Panc1 (cell line): ENCODE measurements around the gene SOX5.
"Not testable (repeated sequence)": the region's sequence is repeated elsewhere in the genome, so short reads cannot be mapped to it uniquely, and the experiment has no call there.

Experiments used
- CTCF ChIP-seq: fragments of 450-650 bp; IDR thresholded peaks from 2 replicates; pipeline ENCODE4 v1.5.1; 2017; ENCODE audit warnings: mild to moderate bottlenecking
- POLR2AphosphoS5 ChIP-seq: IDR thresholded peaks from 2 replicates; pipeline ENCODE4 v1.6.1; 2012; ENCODE audit warnings: mild to moderate bottlenecking, low read depth, low read length, moderate library complexity
- TF ChIP-seq, protein P1 (sequence below), 2 experiments: IDR thresholded peaks; 2 replicates each; pipeline ENCODE4 v1.6.1; 2011 to 2012; ENCODE audit warnings: low read depth in 2 of 2, control low read depth in 1 of 2, low read length in 1 of 2, mild to moderate bottlenecking in 1 of 2, moderate library complexity in 1 of 2; ENCODE audit not compliant: insufficient read depth in 1 of 2

DNA sequence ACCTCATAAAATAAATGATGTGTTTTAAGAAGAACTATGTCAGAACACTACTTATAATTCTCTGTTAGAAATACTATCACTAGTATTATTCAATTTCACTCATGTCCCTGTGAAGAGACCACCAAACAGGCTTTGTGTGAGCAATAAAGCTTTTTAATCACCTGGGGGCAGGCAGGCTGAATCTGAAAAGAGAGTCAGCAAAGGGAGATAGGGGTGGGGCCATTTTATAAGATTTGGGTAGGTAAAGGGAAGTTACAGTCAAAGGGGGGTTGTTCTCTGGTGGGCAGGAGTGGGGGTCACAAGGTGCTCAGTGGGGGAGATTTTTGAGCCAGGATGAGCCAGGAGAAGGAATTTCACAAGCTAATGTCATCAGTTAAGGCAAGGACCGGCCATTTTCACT, 443.7 kb downstream of the SOX5 start:
- TF ChIP-seq CTCF, POLR2AphosphoS5: not testable (repeated sequence)
- TF ChIP-seq, protein P1, sequence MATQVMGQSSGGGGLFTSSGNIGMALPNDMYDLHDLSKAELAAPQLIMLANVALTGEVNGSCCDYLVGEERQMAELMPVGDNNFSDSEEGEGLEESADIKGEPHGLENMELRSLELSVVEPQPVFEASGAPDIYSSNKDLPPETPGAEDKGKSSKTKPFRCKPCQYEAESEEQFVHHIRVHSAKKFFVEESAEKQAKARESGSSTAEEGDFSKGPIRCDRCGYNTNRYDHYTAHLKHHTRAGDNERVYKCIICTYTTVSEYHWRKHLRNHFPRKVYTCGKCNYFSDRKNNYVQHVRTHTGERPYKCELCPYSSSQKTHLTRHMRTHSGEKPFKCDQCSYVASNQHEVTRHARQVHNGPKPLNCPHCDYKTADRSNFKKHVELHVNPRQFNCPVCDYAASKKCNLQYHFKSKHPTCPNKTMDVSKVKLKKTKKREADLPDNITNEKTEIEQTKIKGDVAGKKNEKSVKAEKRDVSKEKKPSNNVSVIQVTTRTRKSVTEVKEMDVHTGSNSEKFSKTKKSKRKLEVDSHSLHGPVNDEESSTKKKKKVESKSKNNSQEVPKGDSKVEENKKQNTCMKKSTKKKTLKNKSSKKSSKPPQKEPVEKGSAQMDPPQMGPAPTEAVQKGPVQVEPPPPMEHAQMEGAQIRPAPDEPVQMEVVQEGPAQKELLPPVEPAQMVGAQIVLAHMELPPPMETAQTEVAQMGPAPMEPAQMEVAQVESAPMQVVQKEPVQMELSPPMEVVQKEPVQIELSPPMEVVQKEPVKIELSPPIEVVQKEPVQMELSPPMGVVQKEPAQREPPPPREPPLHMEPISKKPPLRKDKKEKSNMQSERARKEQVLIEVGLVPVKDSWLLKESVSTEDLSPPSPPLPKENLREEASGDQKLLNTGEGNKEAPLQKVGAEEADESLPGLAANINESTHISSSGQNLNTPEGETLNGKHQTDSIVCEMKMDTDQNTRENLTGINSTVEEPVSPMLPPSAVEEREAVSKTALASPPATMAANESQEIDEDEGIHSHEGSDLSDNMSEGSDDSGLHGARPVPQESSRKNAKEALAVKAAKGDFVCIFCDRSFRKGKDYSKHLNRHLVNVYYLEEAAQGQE (IDR thresholded peaks at IDR 0.05; ENCODE audit: insufficient read depth in 1 of 2, low read depth in 2 of 2, low read length in 1 of 2): not testable (repeated sequence)
